Stimulated activated naive CD4-positive, alpha-beta T cell (primary cell): ENCODE data around the gene SMG9.
"Not testable (repeated sequence)": the region's sequence is repeated elsewhere in the genome, so short reads cannot be mapped to it uniquely, and the experiment has no call there.

Source experiments
- DNase-seq, 6 experiments: peaks; one replicate each; lab custom pipeline; 2025; lab: John Stamatoyannopoulos, UW

The SMG9 gene

DNA sequence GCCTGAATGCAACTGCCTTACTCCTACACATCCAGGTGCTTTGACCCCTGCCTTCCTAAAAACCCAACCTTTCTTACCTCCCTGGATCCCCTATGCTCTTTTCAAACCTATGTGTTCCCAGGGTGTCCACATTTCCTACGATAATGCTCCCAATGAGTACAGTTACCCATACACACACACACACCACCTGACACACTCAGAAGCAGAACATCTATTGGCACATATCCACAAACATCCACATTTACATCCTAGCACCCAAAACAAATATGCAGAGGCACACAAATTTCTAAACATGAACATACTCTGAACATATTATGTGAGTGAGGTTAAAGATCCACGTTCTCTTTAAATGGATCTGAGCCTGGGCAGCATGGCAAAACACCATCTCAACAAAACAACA lies 62.4 kb downstream of the SMG9 start:
- no peak for DNase-seq

- no peak for DNase-seq
Measured at GRCh38 chr19:43691755-43692154, 63.0 kb downstream of the SMG9 start.

- DNase-seq: no peak
Measured at GRCh38 chr19:43690890-43691289, 63.9 kb downstream of the SMG9 start.

DNA sequence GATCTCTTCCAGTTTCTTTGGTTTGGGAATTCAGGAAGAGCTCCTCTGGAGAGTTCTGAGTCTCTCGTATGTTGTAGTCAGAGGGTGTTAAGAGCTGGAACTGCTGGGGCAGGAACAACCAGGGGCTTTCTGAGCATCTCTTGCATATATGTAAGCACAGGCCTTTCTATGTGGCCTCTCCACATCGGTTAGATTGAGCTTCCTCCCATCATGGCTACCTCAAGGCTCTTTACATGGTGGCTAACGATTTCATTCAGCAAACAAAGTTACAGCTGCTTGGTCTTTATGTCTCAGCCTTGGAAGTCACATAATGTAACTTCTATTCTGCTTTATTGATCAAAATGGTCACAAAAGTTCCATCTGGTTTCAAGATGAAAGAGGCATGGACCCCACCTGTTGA lies 64.3 kb downstream of the SMG9 start:
- no peak for DNase-seq

DNA sequence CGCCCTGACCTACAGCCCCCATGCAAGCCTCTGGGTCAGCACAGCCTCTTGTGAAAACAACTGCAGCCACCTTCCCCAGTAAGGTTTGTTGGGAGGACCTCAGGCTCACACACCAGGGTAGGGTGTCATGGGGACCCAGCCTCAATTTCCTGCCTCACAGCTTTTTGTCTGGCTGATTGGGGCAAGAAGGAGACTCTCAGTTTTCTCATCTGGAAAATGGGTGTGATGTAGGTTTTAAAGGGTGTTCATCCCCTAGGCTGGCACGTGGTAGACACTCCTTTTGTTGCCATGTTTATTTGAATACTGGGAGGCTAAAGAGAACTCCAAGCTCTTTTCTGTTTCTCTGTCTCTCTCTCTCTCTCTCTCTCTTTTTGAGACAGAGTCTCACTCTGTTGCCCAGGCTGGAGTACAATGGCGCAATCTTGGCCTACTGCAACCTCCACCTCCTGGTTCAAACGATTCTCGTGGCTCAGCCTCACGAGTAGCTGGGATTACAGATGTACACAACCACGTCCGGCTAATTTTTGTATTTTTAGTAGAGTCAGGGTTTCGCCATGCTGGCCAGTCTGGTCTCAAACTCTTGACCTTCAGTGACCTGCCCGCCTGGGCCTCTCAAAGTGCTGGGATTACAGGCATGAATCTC lies 66.6 kb downstream of the SMG9 start:
- DNase-seq: no peak

GRCh38 chr19:43687660-43687997 lies 67.1 kb downstream of the SMG9 start:
- no peak for DNase-seq

- no peak for DNase-seq
Measured at GRCh38 chr19:43684326-43684725, 70.4 kb downstream of the SMG9 start.

DNA sequence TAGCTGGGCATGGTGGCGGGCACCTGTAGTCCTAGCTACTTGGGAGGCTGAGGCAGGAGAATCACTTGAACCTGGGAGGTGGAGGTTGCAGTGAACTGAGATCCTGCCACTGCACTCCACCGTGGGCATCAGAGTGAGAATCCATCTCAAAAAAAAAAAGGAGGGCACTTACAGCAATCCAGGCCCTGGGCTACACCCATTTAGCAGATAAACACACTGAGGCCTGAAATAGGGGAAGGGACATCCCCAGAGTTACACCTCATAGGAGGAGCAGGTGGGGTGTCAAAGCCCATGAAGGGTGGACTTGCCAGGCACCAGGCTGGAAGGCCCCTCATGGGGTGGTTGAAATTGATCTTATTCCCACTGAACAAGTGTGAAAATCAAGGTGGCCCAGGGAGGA lies 70.9 kb downstream of the SMG9 start:
- no peak for DNase-seq

DNA sequence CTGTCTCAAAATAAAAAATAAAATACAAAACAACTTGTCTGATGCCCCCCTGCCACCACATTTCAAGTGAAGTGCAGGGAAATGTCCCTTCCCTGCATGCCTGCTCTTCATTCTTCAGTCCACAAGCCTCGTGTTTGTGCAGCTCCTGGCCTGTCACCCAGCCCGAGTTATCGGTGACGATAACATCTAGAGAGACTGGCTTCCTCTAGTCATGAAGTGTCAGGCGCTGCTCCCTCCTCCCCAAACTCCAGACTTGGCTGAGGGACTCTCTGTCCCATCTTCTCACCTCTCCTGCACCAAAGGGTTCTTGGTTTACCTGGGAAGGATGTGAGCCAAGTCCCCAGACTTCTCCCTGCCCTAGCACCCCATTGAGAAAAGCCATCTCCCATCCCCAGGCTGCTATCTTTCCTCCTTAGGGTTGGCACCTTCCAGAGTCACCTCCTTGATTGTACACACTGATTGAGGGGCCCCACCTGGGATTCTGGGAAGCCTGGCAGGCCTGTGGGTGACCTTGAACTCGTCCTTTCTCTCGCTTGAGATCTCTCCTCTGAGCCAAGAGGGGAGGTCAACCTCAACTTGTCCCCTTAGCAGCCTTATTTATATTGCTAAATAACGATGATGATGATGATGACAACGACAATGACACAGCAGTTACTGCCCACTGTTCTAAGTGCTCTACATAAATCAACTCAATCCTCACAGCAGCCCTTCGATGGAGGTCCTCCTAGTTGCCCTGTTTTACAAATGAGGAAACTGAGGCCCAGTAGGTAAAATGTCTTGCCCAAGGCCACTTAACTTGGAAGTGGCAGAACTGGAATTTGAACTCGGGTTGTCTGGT lies 71.7 kb downstream of the SMG9 start:
- no peak for DNase-seq

DNA sequence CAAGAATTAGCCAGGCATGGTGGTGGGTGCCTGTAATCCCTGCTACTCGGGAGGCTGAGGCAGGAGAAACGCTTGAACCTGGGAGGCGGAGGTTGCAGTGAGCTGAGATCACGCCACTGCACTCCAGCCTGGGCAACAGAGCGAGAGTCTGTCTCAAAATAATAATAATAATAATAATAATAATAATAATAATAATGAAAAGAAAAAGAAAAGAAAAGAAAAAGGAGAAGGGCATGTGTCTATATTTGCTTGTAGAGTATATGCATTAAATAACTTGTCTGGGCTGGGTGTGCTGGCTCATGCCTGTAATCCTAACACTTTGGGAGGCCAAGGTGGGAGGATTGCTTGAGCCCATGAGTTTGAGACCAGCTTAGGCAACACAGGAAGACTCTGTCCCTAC lies 72.5 kb downstream of the SMG9 start:
- not testable (repeated sequence) for DNase-seq

DNA sequence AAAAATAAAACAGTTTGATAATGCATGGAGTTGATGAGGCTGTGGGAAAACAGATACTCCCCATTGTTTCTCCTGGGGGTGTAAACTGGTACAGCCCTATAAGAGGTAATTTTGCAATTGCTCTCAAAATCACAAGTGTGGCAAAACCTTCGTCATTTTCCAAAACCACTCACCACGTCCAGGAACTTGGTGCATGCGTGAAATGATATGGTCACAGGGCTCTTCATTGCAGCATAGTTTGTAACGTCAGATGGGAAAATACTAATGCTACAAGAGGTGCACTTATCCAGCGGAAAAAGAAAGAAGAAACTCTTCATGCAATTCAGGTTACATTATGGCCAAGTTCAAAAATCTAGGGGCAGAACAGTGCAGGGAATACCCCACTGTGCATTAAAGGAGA lies 72.9 kb downstream of the SMG9 start:
- no peak for DNase-seq

DNA sequence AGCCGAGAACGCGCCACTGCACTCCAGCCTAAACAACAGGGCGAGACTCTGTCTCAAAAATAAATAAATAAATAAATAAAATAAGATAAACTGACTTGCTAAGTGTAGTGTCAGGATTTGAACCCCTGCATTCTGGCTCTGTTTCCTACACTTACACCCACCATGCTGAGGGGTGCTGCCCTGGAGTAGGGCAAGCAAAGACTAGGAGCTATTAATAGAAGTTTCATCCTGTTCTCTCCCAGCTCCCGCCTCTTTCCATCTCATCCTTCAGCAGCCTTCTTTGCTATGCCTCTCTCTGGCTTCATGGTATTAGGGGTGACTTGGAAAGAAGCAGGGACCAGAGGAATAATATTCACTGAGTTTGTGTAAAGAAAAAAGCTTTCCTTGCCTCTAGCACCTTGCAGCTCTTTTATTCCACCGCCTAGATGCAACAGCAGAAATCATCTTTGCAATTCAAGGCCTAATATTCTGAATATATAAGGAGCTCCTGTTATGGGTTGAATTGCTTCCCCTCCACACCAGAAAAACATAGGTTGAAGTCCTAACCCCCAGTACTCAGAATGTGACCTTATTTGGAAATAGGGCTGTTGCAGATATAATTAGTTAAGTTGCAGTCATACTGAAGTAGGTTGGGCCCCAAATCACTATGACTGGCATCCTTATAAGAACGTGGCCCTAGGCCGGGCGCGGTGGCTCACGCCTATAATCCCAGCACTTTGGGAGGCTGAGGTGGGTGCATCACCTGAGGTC lies 76.1 kb downstream of the SMG9 start:
- DNase-seq: no peak
